ENCODE measurements around the gene PLVAP. TPM values are rescaled to one million over a fixed set of nuclear protein-coding genes. Genes with fewer than 3 reads are reported as not detected.

Gene PLVAP
- total RNA-seq, 1 donor from 2014 or later, result 174 TPM

DNA sequence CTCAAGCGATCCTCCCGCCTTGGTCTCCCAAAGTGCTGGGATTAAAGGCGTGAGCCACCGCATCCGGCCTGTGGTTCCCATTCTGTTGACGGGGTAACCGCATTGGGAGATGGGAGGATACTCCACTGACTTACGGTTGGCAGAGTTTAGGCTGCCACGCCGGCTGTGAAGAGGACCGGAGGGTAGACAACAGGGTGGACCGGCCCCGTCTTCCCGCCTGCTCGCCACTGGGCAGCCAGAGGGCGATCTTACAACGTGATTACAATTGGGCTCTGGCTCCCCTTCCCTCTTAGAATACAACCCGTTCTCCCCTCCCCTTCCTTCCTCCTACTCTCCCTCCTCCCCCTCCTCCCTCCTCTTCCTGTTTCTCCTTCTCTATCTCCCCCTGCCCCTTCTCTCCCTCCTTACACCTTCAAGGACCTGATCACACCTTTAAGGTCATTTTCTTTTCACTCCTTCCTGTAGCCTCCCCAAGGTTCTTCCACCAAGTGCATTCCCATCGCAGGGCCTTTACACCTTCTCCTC is 17.8 kb upstream of the PLVAP start:
- Histone ChIP-seq H3K27me3 (peaks cover 5% of the 10 kb centered on the region), H3K36me3 (no peaks in the 10 kb centered on the region), H3K9me3 (no peaks in the 10 kb centered on the region), H3K4me3 (no peak overlapping the region), H3K27ac (no peak overlapping the region), H3K4me1 (peaks cover 12% of the 10 kb centered on the region)
- TF ChIP-seq CTCF (IDR thresholded peaks at IDR 0.05), result peak; percentile 77
- intact Hi-C loops (cut with DNase I), result loop anchor here (10.0 kb wide), 1 partner anchor 60 kb away; no protein-coding TSS in a partner anchor
- DNase-seq (peak; percentile 78), ATAC-seq (peak; percentile 62)

DNA sequence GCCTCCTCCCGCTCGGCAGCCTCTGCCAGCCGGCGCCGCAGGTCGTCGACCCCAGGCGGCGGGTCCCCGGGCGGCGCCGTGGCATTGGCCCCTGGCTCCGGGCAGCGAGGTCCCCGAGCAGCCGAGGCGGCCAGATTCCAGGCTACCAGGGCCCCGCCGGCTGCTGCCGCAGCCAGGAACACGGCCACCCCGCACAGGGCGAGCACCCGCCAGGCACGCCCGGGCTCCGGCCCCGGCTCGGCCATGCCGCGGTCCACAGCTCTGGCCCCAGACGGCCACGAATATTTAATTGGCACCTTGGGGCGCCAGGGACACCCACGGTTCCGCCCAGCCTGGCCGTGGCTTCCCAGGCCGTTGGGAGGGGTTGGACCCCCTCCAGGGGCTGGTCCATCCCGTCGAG is 16.8 kb upstream of the PLVAP start, which contains the start of gene CCDC194:
Gene CCDC194 (minus strand): TSS at position 283 of the 400 bp plus-strand sequence. CDS start 38 bp downstream, at position 245.
- H3K36me3 ChIP-seq, result no peaks in the 10 kb centered on the region
- no peak for TF ChIP-seq CTCF (IDR thresholded peaks at IDR 0.05)
- H3K27me3 ChIP-seq, result peaks cover 5% of the 10 kb centered on the region
- no peak within 1 kb of the TSS for H3K27ac ChIP-seq
- no peaks in the 10 kb centered on the region for H3K9me3 ChIP-seq
- ATAC-seq (no peak), DNase-seq (no peak)
- H3K4me1 ChIP-seq, result peaks cover 12% of the 10 kb centered on the region
- no peak within 1 kb of the TSS for H3K4me3 ChIP-seq
- intact Hi-C loops (cut with DNase I), result loop anchor here (10.0 kb wide), 1 partner anchor 61 kb away; no protein-coding TSS in a partner anchor

- H3K4me1 ChIP-seq, result peaks cover 12% of the 10 kb centered on the region
- no peaks in the 10 kb centered on the region for H3K9me3 ChIP-seq
- intact Hi-C loops (cut with DNase I), result loop anchor here (10.0 kb wide), 1 partner anchor 62 kb away; no protein-coding TSS in a partner anchor
- H3K4me3 ChIP-seq, result no peak overlapping the region
- no peak overlapping the region for H3K27ac ChIP-seq
- DNase-seq (no peak), ATAC-seq (no peak)
- peaks cover 5% of the 10 kb centered on the region for H3K27me3 ChIP-seq
- TF ChIP-seq CTCF (IDR thresholded peaks at IDR 0.05), result no peak
- H3K36me3 ChIP-seq, result no peaks in the 10 kb centered on the region
Measured at GRCh38 chr19:17393002-17393401, 15.9 kb upstream of the PLVAP start.

- no peak for TF ChIP-seq CTCF (IDR thresholded peaks at IDR 0.05)
- intact Hi-C loops (cut with DNase I), result loop anchor here (10.0 kb wide), 1 partner anchor 63 kb away; no protein-coding TSS in a partner anchor
- H3K36me3 ChIP-seq, result no peaks in the 10 kb centered on the region
- DNase-seq (no peak), ATAC-seq (no peak)
- peaks cover 5% of the 10 kb centered on the region for H3K27me3 ChIP-seq
- H3K4me3 ChIP-seq, result peak overlapping the region; percentile 51
- no peak overlapping the region for H3K27ac ChIP-seq
- H3K9me3 ChIP-seq, result no peaks in the 10 kb centered on the region
- H3K4me1 ChIP-seq, result peaks cover 12% of the 10 kb centered on the region
Measured at GRCh38 chr19:17391371-17392151, 14.4 kb upstream of the PLVAP start.

GRCh38 chr19:17390665-17391370 is 13.7 kb upstream of the PLVAP start:
- peak; percentile 98 for ATAC-seq
- H3K9me3 ChIP-seq, result no peaks in the 10 kb centered on the region
- peak; percentile 96 for DNase-seq
- peak; percentile 68 for TF ChIP-seq CTCF (IDR thresholded peaks at IDR 0.05)
- peak overlapping the region; percentile 51 for H3K4me3 ChIP-seq
- H3K36me3 ChIP-seq, result no peaks in the 10 kb centered on the region
- intact Hi-C loops (cut with DNase I), result loop anchor here (10.0 kb wide), 1 partner anchor 64 kb away; no protein-coding TSS in a partner anchor
- H3K27ac ChIP-seq, result peak overlapping the region; percentile 47
- peaks cover 5% of the 10 kb centered on the region for H3K27me3 ChIP-seq
- peaks cover 12% of the 10 kb centered on the region for H3K4me1 ChIP-seq
